ENCODE measurements around the gene ZC3H10. TPM values are rescaled to one million over a fixed set of nuclear protein-coding genes. Genes with fewer than 3 reads are reported as not detected.

The ZC3H10 gene
- total RNA-seq, 2 donors from 2014 or later: 6.8 to 8.7 TPM

- H3K27me3 Mint-ChIP-seq: no peaks in the 10 kb centered on the region
- H3K36me3 Mint-ChIP-seq (ENCODE audit: low read depth): peaks cover 20% of the 10 kb centered on the region
- ATAC-seq (no peak), DNase-seq (no peak)
- H3K4me1 Mint-ChIP-seq: peaks cover 30% of the 10 kb centered on the region
- no peak overlapping the region for H3K27ac Mint-ChIP-seq
- H3K9me3 ChIP-seq (ENCODE audit: control insufficient read depth, low read length, poor library complexity, severe bottlenecking): no peaks in the 10 kb centered on the region
- H3K4me3 Mint-ChIP-seq: no peak overlapping the region
These were observed 47.3 kb downstream of the ZC3H10 start for GRCh38 chr12:56165369-56165768.

- ATAC-seq (no peak), DNase-seq (no peak)
- Mint-ChIP-seq H3K4me1 (peaks cover 9% of the 10 kb centered on the region), H3K36me3 (ENCODE audit: low read depth) (peaks cover 16% of the 10 kb centered on the region), H3K4me3 (no peak overlapping the region), H3K27me3 (no peaks in the 10 kb centered on the region), H3K27ac (peak overlapping the region; percentile 11)
- H3K9me3 ChIP-seq (ENCODE audit: control insufficient read depth, low read length, poor library complexity, severe bottlenecking): no peaks in the 10 kb centered on the region
These were observed 51.2 kb downstream of the ZC3H10 start for GRCh38 chr12:56169229-56169759.

GRCh38 chr12:56172839-56173238 lies 54.8 kb downstream of the ZC3H10 start:
- Mint-ChIP-seq H3K27me3 (no peaks in the 10 kb centered on the region), H3K4me1 (peaks cover 7% of the 10 kb centered on the region), H3K27ac (no peak overlapping the region), H3K36me3 (ENCODE audit: low read depth) (peaks cover 13% of the 10 kb centered on the region), H3K4me3 (no peak overlapping the region)
- ATAC-seq (no peak), DNase-seq (no peak)
- no peaks in the 10 kb centered on the region for H3K9me3 ChIP-seq (ENCODE audit: control insufficient read depth, low read length, poor library complexity, severe bottlenecking)

Other genes starting within 250 kb of the ZC3H10 start
- 10 to 100 TPM; 21.9 to 23.3 TPM for gene PYM1, start 190.4 kb upstream of the ZC3H10 start, total RNA-seq
- 1,000 to 10,000 TPM in 1 of 2 donors, 100 to 1,000 TPM in 1; 870 to 1,080 TPM for gene DGKA, start 187.1 kb upstream of the ZC3H10 start, total RNA-seq
- gene PMEL, start 152.2 kb upstream of the ZC3H10 start, total RNA-seq: under 1 TPM in 1 of 2 donors, not detected in 1; 0.63 TPM
- 10 to 100 TPM; 12.2 to 18.7 TPM for gene CDK2, start 151.4 kb upstream of the ZC3H10 start, total RNA-seq
- 10 to 100 TPM; 56.4 to 57.0 TPM for gene RAB5B, start 144.2 kb upstream of the ZC3H10 start, total RNA-seq
- gene SUOX, start 121.0 kb upstream of the ZC3H10 start, total RNA-seq: 1 to 10 TPM; 1.5 to 2.2 TPM
- gene IKZF4, start 97.2 kb upstream of the ZC3H10 start, total RNA-seq: 1 to 10 TPM; 3.9 to 9.4 TPM
- gene RPS26, start 76.3 kb upstream of the ZC3H10 start, total RNA-seq: 10 to 100 TPM; 46.9 to 72.3 TPM
- under 1 TPM; 0.60 to 0.80 TPM for gene ERBB3, start 38.1 kb upstream of the ZC3H10 start, total RNA-seq
- gene PA2G4, start 13.7 kb upstream of the ZC3H10 start, total RNA-seq: 10 to 100 TPM; 62.0 to 76.2 TPM
- 1,000 to 10,000 TPM; 5,484 to 5,668 TPM for gene RPL41, start 1.6 kb upstream of the ZC3H10 start, total RNA-seq
- 100 to 1,000 TPM; 178 to 211 TPM for gene ESYT1, start 10.0 kb downstream of the ZC3H10 start, total RNA-seq
- gene MYL6B, start 34.3 kb downstream of the ZC3H10 start, total RNA-seq: 1 to 10 TPM; 5.4 to 9.0 TPM
- 100 to 1,000 TPM; 741 to 784 TPM for gene MYL6, start 40.1 kb downstream of the ZC3H10 start, total RNA-seq
- gene SMARCC2, start 71.2 kb downstream of the ZC3H10 start, total RNA-seq: 100 to 1,000 TPM; 130 to 138 TPM
- 10 to 100 TPM; 35.5 to 37.4 TPM for gene RNF41, start 103.7 kb downstream of the ZC3H10 start, total RNA-seq
- gene NABP2, start 106.1 kb downstream of the ZC3H10 start, total RNA-seq: 10 to 100 TPM; 12.5 to 19.4 TPM
- not detected for gene SLC39A5, start 111.8 kb downstream of the ZC3H10 start, total RNA-seq
- 10 to 100 TPM; 30.8 to 33.4 TPM for gene ANKRD52, start 140.1 kb downstream of the ZC3H10 start, total RNA-seq
- gene COQ10A, start 148.7 kb downstream of the ZC3H10 start, total RNA-seq: 10 to 100 TPM; 28.7 to 34.4 TPM
- gene CS, start 182.1 kb downstream of the ZC3H10 start, total RNA-seq: 100 to 1,000 TPM; 189 to 197 TPM
- gene CNPY2, start 197.7 kb downstream of the ZC3H10 start, total RNA-seq: 10 to 100 TPM; 47.4 to 53.4 TPM
- gene PAN2, start 215.7 kb downstream of the ZC3H10 start, total RNA-seq: 100 to 1,000 TPM in 1 of 2 donors, 10 to 100 TPM in 1; 81.1 to 108 TPM
- gene IL23A, start 220.6 kb downstream of the ZC3H10 start, total RNA-seq: 10 to 100 TPM; 44.9 to 49.8 TPM
- 100 to 1,000 TPM; 116 to 145 TPM for gene STAT2, start 241.8 kb downstream of the ZC3H10 start, total RNA-seq
- not detected for gene APOF, start 244.6 kb downstream of the ZC3H10 start, total RNA-seq